Measurements from ENCODE around the gene SGPP2. TPM values are rescaled to one million over a fixed set of nuclear protein-coding genes. Genes with fewer than 3 reads are reported as not detected.
"Not testable (repeated sequence)": the region's sequence is repeated elsewhere in the genome, so short reads cannot be mapped to it uniquely, and the experiment has no call there.

Gene SGPP2
- total and polyA plus RNA-seq, 8 donors = 0.80 to 10.4 (median 3.6) TPM

DNA sequence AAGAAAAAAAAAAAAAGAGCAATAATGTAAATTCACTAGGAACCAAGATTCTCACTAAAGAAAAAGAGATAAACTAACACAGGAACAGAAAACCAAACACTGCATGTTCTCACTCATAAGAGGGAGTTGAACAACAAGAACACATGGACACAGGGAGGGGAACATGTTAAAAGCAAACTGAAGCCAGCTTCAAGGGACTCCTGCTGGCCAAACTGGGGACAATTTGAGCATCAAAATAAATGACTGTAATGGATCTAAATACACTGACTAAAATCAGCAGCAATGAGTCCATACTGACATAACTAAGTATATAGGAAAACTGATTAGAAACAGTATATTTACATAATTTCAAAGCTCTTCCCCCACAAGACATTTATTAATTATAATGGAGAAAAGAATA, 158.6 kb downstream of the SGPP2 start:
- no peak for DNase-seq
- H3K4me1 ChIP-seq = no peaks in the 10 kb centered on the region
- TF ChIP-seq, protein P1, sequence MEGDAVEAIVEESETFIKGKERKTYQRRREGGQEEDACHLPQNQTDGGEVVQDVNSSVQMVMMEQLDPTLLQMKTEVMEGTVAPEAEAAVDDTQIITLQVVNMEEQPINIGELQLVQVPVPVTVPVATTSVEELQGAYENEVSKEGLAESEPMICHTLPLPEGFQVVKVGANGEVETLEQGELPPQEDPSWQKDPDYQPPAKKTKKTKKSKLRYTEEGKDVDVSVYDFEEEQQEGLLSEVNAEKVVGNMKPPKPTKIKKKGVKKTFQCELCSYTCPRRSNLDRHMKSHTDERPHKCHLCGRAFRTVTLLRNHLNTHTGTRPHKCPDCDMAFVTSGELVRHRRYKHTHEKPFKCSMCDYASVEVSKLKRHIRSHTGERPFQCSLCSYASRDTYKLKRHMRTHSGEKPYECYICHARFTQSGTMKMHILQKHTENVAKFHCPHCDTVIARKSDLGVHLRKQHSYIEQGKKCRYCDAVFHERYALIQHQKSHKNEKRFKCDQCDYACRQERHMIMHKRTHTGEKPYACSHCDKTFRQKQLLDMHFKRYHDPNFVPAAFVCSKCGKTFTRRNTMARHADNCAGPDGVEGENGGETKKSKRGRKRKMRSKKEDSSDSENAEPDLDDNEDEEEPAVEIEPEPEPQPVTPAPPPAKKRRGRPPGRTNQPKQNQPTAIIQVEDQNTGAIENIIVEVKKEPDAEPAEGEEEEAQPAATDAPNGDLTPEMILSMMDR (IDR thresholded peaks at IDR 0.05) = no peak
- H3K4me3 ChIP-seq = no peak overlapping the region
- H3K36me3 ChIP-seq = no peaks in the 10 kb centered on the region
- H3K9me3 ChIP-seq = no peaks in the 10 kb centered on the region
- no peaks in the 10 kb centered on the region for H3K27me3 ChIP-seq
- ATAC-seq = no peak
- FAIRE-seq = no peak
- no peak overlapping the region for H3K27ac ChIP-seq
- intact Hi-C loops (cut with DNase I) = no loop called here

DNA sequence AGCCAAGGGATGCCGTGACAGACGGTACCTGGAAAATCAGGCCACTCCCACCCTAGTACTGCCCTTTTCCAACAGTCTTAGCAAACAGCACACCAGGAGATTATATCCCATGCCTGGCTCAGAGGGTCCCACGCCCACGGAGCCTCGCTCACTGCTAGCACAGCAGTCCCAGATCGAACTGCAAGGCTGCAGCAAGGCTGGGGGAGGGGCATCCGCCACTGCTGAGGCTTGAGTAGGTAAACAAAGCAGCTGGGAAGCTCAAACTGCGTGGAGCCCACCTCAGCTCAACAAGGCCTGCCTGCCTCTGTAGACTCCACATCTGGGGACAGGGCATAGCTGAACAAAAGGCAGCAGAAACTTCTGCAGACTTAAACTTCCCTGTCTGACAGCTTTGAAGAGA, 160.2 kb downstream of the SGPP2 start:
- H3K36me3 ChIP-seq; intact Hi-C loops (cut with DNase I); H3K27me3 ChIP-seq; H3K27ac ChIP-seq; FAIRE-seq; H3K4me1 ChIP-seq; H3K9me3 ChIP-seq; ATAC-seq; H3K4me3 ChIP-seq: not testable (repeated sequence)
- peak in 1 of 6 donors; percentile 53 for DNase-seq
- WGBS, 2 donors = 98% methylated on average over 8 of the region's 8 CpGs

DNA sequence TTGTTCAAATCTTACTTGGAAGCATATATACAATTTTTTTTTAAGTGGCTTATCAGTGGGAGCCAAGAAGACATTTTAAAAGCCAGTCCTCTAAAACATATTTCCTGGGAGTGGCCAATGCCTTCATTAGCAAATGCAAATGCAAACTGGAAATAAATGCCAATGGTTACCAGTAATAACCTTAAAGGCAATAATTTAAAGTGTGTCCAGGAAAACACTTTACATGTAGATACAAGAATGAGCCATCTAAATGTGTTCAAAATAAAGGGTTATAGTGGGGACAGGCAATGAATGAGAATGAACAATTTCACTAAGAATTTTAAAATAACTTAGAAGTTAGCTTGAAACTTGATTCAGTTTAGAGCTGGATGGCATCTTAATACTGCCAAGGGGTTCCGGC, 167.3 kb downstream of the SGPP2 start:
- Histone ChIP-seq H3K36me3 (no peaks in the 10 kb centered on the region), H3K27ac (no peak overlapping the region), H3K4me1 (no peaks in the 10 kb centered on the region), H3K9me3 (no peaks in the 10 kb centered on the region), H3K27me3 (no peaks in the 10 kb centered on the region), H3K4me3 (no peak overlapping the region)
- WGBS, 2 donors = 96 to 100% methylated on average over 1 of the region's 1 CpG
- DNase-seq (no peak), FAIRE-seq (no peak), ATAC-seq (no peak)
- intact Hi-C loops (cut with DNase I) = no loop called here
- TF ChIP-seq, protein P1 (IDR thresholded peaks at IDR 0.05) = no peak

DNA sequence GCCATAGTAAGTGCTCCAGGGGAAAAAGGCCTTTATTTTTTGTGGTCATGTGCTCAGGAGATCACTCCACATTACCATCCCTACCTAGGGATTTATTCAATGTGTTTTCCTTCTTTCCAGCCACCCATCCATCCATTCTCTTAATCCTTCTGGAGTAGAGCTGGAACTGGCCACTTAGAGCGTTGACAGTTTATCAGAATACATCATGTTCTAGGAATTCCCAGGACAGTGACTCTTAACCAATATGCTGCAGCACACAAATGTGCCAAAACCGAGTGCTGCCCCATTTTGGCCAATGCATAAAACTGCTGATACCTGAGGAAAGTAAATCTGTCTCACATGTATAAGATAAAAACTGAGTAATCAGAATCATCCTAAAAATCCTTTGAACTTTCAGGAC, 167.8 kb downstream of the SGPP2 start:
- intact Hi-C loops (cut with DNase I) = no loop called here
- ATAC-seq (no peak), FAIRE-seq (no peak), DNase-seq (no peak)
- WGBS, 2 donors = 78 to 81% methylated on average over 2 of the region's 2 CpGs
- Histone ChIP-seq H3K36me3 (no peaks in the 10 kb centered on the region), H3K27me3 (no peaks in the 10 kb centered on the region), H3K9me3 (no peaks in the 10 kb centered on the region), H3K27ac (no peak overlapping the region), H3K4me3 (no peak overlapping the region), H3K4me1 (no peaks in the 10 kb centered on the region)
- TF ChIP-seq, protein P1 (IDR thresholded peaks at IDR 0.05) = no peak

DNA sequence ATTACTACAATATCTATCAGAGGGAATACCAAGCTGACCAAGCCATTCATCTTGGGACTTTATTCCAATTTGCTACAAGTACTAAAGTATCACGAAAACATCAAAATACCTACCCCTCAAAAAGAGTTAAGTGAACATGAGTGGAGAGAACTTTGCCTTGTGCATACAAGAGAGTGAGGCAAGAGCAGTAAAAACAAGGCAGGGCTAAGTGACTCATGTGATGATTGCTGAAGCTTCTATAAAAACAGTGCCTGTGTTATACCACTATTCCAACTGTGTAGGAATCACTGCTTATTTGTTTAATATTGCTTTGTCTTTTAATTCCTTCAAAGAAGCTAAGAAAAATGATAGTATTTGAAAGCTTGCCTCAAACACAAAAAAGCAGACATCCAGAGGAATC, 170.3 kb downstream of the SGPP2 start:
- DNase-seq (no peak), ATAC-seq (peak in 2 of 4 donors; percentile 43 to 55), FAIRE-seq (peak; percentile 39)
- Histone ChIP-seq H3K36me3 (peaks cover 0 to 13% (median 7%) of the 10 kb centered on the region in 3 donors), H3K27me3 (no peaks in the 10 kb centered on the region), H3K4me3 (no peak overlapping the region), H3K27ac (no peak overlapping the region), H3K9me3 (no peaks in the 10 kb centered on the region), H3K4me1 (no peaks in the 10 kb centered on the region)
- 90 to 96% methylated on average over 1 of the region's 1 CpG for WGBS, 2 donors
- TF ChIP-seq, protein P1 (IDR thresholded peaks at IDR 0.05) = no peak
- intact Hi-C loops (cut with DNase I) = no loop called here

DNA sequence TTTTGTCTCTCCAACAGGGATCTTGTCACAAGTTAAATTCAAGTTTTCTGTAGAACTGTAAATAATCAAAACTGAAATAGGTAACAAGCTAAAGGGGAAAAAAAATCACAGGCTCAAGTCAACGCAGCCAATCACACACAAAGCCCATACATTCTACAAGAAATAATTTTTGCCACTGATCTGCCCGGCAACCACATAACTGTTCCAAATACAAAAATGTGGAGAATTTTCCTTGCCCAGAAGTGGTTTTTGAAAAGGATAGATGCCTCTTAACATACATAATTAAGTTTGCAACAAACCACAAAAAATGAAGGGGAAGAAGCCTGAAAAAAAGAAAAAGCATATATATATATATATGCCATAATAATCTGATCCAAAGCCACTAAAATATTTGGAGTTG, 171.2 kb downstream of the SGPP2 start:
- 83 to 99% methylated on average over 2 of the region's 2 CpGs for WGBS, 2 donors

More for the DNA sequence above, 171.2 kb downstream of the SGPP2 start:
- intact Hi-C loops (cut with DNase I) = no loop called here
- H3K9me3 ChIP-seq = no peaks in the 10 kb centered on the region
- no peak for FAIRE-seq
- no peak for ATAC-seq
- peaks cover 0 to 13% (median 9%) of the 10 kb centered on the region in 3 donors for H3K36me3 ChIP-seq
- no peak for DNase-seq
- no peaks in the 10 kb centered on the region for H3K27me3 ChIP-seq
- H3K4me1 ChIP-seq = no peaks in the 10 kb centered on the region
- H3K27ac ChIP-seq = no peak overlapping the region
- H3K4me3 ChIP-seq = no peak overlapping the region
- TF ChIP-seq, protein P1 (IDR thresholded peaks at IDR 0.05) = no peak

All from pancreas (tissue), 10 donors.